ENCODE measurements around the gene CORO2A.
"Not testable (repeated sequence)": the region's sequence is repeated elsewhere in the genome, so short reads cannot be mapped to it uniquely, and the experiment has no call there.

The CORO2A gene

GRCh38 chr9:98189412-98189811 is 3.0 kb downstream of the CORO2A start:
- DNase-seq: no peak

DNA sequence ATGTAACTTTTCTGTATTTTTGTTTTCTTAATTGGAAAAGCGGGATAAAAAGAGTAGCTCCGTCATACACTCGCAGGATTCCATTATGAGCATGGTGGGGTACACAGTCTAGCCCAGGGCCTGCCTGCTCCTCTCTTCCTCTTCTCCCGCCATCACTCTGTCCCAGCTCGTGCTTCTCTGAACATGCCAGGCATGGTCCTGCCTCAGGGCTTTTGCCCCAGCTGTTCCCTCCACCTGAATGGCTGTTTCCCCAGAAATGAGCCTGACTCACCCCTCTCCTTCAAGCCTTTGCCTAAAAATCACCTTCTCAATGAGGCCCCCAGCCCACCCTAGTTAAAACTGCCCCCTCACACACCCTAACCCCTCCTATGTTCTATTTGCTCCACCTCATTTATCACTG is 4.5 kb downstream of the CORO2A start:
- no peak for DNase-seq

- DNase-seq: no peak
Observed at GRCh38 chr9:98186236-98186635, 6.2 kb downstream of the CORO2A start.

GRCh38 chr9:98185611-98186171 is 6.7 kb downstream of the CORO2A start:
- DNase-seq: no peak

DNA sequence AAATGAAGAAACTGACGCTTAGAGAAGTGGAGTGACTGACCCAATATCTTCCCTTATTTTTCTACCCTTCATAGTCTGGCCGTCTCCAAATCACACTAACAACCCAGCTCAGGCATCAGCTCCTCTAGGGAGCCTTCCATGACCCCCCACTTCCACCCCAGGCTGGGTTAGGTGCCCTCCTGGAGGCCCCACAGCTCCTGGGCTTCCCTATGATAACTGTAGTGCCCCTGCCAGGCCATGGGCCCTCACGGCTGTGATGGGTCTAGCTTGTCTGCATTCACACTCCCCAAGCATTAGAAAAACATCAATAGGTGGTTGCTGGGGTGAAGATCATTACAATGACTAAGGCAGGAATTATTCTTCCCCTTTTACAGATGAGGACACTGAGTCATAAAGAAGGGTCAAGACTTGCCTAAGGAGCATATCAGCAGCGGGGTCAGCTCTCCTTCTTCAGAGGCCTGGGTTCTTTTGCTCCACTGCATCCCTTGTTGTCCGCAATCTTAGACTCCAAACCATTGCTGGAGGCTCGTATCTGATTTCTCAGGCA is 7.3 kb downstream of the CORO2A start:
- DNase-seq: no peak

- DNase-seq: no peak
Observed at GRCh38 chr9:98184326-98184725, 8.1 kb downstream of the CORO2A start.

- DNase-seq: no peak
Observed at GRCh38 chr9:98182889-98183599, 9.4 kb downstream of the CORO2A start.

- no peak for DNase-seq
Observed at GRCh38 chr9:98182069-98182820, 10.2 kb downstream of the CORO2A start.

DNA sequence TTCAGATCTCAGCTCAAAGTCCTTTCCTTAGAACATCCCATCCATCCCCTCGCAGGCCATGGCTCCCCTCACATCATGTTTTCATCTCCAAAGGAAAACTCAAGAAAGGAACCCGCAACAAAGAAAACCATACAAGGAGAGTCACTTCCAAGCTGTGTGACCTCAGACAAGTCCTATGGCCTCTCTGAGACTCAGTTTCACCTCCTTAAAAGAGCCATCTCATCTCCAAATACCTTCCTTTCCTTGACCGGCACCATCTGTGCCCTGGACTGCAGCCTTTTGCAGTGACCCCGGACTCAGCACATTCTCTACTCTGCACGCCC is 10.7 kb downstream of the CORO2A start:
- DNase-seq: no peak

GRCh38 chr9:98180996-98181395 is 11.4 kb downstream of the CORO2A start:
- DNase-seq: no peak

DNA sequence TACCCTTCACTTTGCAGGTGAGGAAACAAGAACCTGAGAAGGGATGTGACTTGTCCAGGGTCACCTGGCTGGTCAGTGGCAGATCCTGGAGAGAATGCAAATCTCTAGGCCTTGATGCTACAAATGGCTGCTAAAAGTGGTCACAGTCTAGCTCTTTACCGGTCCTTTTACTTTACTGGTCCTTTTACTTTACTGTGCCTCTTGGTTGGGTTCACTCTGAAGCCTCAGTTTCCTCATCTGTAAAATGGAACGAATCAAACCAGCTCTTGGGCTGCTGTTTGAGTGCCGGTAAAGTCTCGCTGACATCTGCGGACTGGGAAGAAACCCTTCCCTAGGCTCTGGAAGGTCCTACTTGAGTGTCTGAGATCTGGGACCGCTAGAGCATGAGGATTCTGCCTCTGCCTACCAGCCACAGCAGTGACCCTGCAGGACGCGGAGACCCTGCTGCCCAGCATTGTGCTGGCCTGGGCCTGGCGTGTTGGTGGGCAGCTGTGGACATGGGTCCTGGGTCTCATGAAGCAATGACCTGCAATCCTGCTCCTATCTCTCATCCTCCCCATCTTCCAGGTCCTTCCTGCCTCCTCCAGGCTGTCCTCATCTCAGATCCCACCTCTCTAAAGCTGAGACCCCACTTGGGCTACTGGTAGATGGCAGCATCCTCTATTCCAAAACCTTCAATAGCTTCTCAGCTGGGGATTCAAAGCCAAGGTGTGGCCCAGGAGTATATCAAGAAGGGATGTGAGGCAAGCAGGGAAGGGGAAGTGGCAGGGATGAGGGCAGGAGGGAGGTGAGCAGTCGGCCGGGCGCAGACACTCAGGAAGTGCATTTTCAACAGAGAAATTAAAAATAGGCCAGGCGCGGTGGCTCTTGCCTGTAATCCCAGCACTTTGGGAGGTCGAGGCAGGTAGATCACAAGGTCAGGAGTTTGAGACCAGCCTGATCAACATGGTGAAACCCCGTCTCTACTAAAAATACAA is 13.3 kb downstream of the CORO2A start:
- DNase-seq: no peak

GRCh38 chr9:98176391-98177259 is 15.8 kb downstream of the CORO2A start:
- no peak for DNase-seq

GRCh38 chr9:98175762-98176161 is 16.7 kb downstream of the CORO2A start:
- DNase-seq: no peak

GRCh38 chr9:98175028-98175569 is 17.3 kb downstream of the CORO2A start:
- no peak for DNase-seq

- not testable (repeated sequence) for DNase-seq
Observed at GRCh38 chr9:98174502-98174918, 17.9 kb downstream of the CORO2A start.

- DNase-seq: no peak
Observed at GRCh38 chr9:98173181-98173580, 19.3 kb downstream of the CORO2A start.

GRCh38 chr9:98172604-98173003 is 19.8 kb downstream of the CORO2A start:
- DNase-seq: no peak

- DNase-seq: no peak
Observed at GRCh38 chr9:98171176-98171925, 21.1 kb downstream of the CORO2A start.

DNA sequence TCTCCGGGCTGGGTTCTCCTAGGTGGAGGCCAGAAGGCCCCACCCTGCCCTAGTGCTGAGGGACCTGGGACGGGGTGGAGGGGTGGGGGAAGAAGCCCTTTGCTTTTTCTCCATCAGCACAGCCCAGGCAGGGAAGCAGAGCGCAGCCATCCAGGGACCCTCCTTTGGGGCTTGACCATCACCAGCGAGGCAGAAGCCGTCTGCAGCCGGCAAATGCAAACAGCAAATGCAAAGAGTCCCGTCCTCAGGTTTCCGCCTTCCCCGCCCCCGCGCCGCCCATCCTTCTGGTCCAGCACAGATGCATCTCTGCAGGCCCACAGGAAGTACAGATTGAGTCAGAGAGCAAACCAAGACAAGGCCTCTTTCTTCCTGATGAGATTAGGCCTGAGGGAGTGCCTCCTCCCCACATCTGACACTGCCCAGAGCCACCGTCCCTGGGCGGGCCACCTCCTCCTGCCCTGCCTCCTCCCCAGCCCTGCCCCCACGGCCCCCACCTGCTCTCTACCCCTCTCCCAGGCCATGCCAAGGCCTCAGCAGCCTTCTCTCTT is 23.4 kb downstream of the CORO2A start:
- DNase-seq: peak; percentile 22

DNA sequence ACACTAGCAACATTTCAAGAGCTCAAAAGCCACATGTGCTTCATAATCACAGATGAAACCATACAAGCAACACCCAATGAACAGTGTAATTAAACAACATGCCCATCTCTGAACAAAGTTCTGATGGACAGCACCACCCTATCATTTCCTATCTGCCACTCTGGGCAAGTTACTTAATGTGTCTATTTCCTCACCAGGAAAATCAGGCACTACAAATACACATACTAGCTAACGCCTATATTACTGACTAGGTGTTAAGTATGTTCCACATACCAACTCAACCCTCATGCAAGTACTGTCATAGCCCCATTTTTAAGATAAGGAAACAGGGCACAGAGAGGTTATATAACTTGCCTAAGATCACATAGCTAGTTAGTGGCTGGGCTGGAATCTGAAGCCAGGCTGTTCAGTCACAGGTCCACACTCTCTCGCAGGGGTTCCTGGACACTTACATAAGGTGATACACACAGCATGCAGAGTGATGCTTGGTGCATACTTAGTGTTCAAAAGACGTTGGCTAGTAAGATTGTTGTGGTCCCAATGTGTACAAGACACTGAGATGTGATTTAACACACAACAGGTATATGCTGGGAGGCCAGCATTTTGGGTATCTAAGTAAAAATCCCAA is 24.2 kb downstream of the CORO2A start:
- DNase-seq: no peak
